HG02973 (cell line): ENCODE results near the gene COPS7A.

ENCODE experiments used
- ATAC-seq: cut with Tn5 transposase; IDR thresholded peaks from one replicate; pipeline ENCODE4 v1.9.1; 2021; ENCODE audit warnings: moderate library complexity; ENCODE audit not compliant: unreplicated experiment

Gene COPS7A

DNA sequence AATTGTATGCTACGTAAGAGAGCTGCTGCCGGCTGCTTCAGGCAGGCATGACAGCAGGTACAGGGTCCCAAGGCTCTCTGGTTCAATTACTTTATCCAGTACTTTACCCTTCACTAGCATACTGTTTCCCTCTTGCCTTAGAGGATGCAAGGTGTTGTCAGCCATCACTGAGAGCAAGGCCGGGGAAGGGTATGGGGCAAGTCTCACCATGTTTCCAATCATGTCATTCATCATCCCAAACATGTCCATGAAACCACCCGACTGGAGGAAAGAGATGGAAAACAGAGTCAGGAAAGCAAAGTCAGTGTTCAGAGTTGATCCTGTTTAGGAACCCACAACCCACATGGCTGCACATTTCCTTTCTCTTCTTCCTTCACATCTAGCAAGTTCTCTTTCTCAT is 26.7 kb downstream of the COPS7A start:
- no peak for ATAC-seq

DNA sequence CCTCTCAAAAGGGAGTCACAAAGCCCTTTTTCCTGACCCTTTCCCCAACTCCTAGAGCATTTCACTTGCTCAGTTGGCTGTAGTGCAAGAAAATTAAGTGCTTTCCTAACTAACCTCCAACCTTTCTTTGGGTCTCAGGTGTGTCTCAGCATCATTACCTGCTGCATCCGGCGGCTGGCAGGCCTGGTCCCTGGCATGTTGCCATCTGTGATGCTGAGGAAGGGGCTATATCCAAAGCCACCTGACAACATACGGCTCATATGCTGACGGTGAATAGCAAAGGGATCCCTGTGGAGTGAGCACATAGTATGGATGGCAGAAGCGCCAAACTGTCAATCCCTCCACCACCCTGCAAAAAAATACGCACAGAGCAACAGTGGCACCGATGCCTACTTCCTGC is 27.9 kb downstream of the COPS7A start:
- ATAC-seq, result no peak

DNA sequence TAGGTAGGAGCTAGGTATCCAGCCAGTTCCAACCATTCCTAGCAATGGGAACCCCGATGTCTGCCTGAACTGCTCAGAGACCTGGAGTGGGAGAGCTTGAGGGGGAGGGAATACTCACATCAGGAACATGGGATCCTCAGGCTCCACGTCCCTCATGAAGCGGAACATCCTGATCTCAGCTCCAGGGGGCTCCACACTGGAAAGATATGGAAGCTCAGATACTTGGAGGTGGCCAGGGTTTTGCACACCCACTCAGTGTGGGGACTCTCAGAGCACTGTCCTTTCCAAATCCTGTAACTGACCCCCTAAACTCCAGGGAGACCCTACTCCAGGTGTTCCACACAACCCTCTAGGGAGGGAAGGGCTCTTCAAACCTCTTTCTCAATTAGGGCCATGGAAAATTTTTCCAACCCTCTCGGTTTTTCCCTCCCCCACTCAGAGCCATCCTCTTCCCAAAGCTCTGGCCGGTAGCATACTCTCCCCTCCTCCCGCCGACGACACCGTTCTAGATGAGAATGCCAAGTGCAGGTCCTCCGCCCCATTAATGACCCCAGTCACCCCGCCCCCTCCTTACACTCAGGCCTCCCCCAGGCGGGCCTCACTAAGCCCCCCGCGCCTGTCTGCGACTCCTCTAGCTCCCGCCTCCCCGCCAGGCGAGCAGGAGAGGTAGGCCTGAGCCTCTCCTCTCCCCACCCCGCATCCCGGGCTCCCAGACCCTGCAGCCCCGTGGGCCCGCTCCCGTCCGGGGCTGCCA is 28.5 kb downstream of the COPS7A start:
- ATAC-seq, result no peak

DNA sequence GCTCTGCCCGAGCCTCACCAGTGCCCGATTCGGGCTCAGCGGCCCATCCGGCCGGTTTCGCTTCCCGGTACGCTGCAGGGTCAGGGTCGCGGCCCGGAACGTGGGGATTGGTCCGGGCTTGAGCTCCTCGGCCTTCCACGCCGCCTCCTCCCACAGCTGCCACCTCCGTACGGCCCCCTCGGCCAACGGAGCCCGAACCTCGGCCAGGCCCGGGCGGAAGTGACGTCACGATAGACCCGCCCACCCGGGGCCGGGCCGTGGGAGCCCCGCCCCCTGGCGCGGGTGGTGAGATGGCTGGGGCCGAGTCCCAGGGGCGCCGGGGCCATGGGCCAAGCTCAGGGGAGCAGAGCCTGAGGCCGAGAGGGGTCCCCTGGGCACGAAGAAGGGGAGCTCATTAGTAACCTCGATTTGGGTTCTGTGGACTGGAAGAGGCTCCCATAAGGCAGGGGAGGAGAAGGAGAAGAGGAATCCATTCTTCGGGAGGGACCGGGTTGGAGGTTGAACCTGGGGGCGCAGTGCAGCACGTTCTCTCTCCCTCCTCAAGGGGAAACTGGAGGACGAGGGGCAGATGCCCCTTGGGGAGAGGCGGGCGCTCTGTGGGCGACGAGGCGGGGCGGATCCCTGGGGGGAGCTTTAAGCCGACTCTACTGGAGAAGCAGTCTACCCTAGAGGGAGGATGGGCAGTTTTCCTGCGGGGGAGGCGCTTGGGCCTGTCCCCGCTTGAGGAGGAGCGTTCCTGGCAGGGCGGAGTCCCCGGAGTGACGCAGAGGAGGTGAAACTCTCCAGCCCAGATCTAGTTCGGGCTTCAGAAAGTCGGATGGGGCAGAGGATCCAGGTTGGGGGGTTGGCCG is 29.3 kb downstream of the COPS7A start, which contains the start of gene MLF2:
TSS of gene MLF2 (minus strand) at position 221 of the 851 bp plus-strand sequence. CDS start 807 bp downstream, outside the sequence.
- ATAC-seq, result peak; percentile 85

DNA sequence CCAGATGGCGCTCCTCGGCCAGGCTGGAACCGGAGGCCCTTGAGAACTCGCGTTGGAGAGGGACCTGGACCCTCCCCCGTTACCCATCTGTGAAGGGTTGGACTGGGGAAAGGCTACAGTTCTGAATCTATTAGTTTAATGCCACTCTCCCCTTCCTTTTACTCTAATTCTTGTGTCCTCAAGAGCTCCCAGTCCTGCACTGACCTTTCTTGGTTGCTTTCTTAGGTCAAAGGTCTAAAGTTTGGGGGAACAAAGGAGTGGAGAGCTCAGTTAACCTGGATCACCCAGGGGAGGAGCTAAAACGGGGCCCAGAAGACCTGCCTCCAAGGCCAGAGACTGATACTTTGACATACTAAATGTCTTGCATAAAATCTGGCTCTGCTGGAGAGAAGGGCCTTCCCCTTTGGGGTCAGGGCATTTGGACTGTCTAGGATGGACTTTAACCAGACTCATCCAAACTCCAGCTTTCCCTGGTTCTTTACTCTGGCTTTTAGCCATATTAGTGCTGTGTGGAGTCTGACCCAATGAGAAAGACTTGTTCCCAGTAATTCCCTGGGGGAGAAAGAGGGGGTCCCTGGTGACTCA is 30.0 kb downstream of the COPS7A start:
- no peak for ATAC-seq

DNA sequence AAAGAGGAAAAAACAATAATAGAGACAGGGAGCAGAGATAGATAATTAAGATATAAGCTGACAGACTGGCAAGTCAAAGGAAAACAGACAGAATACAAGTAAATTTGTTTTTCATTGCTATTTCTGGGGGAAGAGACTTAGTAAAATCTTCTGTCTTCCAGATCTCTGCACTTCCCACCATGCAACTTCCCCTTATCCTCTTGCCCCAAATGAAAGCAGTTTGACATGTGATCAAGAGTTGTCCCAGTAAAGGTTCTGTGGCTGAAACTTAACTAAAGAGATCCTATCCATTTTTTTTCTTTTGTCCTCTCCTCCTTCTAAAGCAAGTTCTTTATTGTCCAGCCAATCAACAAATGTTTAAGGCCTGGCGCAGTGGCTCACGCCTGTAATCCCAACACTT is 30.6 kb downstream of the COPS7A start:
- no peak for ATAC-seq

DNA sequence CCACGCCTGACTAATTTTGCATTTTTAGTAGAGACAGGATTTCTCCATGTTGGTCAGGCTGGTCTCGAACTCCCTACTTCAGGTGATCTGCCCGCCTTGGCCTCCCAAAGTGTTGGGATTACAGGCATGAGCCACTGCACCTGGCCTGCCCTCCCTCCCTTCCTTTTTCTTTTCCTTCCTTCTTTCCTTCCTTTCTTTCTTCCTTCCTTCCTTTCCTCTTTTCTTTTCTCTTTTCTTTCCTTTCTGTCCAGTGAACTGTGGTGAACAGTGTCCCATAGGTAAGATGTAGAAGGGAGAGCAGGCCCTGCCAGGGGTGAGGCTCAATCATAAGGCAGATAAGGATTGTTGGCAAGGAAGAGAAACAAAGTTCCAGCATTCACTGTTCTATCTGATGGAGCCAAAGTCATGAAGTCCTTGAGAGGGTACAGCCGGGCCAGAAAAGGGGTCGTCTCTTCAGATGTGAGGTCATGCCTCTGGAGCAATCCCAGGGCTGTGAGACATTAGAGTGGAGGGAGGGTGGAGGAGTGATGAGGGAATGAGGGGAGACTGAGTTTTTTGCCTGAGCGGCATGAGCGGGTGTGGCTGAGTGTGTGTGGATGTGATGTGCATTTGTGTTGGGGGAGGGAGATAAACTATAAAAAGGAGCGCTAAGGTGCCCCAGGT is 33.3 kb downstream of the COPS7A start:
- no peak for ATAC-seq

DNA sequence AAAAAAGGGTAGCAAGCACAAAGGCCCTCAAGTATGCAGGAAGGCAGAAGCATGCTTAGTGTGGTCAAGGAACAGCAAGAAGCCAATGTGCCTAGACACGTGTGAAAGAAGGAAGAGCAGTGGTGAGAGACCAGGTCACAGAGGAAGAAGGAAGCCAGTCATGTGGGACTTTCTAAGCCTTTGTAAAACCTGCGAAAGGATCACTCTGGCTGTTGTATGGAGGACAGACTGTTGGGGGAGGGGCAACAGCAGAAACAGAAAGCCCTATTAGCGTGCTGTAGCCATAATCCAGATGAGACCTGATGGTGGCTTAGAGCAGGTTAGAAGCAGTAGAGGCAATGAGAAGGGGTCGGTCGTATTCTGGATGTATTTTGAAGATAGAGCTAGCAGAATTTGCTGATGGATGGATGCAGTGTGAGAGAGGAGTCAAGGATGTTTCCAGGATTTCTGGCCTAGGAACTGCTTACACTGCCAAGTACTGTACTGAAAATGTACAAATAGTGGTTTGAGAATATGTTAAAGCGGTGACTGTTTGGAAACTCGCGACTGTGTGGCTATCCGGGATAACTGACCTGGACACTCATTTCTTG is 34.8 kb downstream of the COPS7A start:
- no peak for ATAC-seq

DNA sequence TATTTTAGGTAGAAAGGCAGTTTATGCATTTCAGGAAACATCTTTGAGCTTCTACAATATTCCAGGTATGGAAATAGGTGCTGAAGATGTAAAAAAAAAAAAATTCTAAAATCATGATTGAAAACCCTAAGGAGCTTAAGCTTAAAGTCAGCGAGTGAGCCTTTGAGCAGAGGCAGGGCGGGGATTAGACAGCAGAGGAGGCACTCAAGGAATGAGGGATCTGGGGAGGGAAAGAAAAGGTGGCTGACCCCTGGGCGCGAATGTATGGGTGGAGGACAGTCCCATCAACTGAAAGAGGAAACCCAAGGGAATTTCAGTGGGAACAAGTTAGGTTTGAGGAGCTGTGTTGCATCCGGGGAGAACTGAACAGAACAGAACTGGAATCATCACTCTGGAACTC is 35.9 kb downstream of the COPS7A start:
- no peak for ATAC-seq

DNA sequence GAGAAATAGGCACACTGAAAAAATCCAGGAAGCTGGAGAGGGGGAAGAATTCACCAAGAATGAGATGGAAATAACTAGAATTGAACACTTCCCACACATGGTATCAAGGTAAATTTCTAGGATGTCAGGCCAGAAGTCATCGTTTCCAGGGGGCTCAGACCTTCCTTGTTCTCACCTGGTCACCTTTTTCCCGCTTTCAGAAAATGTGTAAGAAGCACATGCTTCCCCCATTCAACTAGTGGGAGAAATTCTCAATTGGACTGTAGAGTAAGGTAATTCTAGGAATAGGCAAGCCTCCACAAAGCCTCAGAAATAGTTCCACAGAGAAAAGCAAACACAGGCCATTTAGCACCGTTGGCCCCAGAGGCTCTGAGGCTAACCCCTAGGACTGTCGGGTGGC is 39.5 kb downstream of the COPS7A start:
- no peak for ATAC-seq

DNA sequence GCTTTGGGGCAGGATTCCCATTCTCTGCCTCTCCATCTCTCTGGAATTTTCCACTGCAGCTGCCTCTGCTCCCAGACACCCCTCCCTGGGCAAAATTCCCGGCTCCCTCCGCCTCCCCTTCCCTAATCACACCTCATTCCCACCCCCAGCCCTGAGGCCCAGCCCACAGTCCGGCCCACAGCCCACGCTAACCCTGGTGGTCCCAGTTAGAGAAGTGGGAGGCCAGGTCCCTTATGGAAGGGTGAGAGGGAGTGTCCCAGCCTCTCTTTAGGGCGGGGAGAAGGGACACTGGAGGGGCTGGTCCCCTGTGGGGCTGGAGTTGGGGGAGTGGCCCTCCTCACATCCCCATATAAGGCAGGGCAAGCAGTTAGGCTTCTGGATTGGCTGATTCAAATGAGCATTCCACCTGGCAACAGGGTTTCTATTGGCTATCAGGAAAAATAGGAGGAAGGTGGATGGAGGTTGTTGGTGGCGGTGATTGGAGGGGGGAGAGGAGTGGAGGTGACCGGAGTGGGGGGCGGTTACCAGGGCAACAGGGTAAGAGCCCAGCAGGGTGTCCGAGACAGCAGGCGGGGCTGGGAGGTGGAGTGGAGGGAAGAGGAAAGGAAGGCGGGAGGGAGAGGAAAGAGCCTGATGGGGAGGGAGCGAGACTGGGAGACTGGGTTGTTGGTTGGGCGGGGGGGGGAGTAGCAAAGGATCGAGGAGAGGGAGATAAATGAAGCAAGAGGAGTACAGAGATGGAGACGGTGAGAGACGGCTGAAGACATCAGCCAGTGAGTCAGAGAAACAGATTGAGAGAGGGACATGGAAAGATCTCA is 40.4 kb downstream of the COPS7A start:
- ATAC-seq, result peak; percentile 66

DNA sequence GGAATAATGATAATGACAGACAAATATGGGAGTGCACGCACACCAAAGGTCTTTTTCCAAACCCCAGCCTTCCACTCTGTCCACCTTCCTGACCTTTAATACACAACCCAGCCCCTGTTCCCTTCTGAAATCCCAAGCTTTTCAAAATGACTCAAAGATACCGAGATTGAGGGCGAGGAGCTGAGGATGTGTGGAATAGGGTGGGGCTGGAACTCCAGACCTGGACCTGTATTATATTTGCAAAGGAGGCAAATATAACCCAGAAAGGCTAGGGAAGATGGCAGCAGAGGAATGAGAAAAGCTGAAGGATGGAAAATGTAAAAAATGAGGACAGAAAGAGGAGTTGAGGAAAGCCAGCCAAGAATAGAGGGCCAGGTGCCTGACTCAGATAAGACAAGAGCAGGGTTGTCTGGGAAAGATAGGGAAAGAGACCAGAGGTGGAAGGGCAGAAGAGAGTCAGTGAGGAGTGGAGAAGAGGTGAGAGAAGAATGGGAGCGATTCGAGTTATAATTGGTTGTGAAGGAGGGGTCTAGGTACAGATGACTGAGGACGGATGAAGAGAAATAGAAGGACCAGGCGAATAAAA is 41.3 kb downstream of the COPS7A start:
- no peak for ATAC-seq

DNA sequence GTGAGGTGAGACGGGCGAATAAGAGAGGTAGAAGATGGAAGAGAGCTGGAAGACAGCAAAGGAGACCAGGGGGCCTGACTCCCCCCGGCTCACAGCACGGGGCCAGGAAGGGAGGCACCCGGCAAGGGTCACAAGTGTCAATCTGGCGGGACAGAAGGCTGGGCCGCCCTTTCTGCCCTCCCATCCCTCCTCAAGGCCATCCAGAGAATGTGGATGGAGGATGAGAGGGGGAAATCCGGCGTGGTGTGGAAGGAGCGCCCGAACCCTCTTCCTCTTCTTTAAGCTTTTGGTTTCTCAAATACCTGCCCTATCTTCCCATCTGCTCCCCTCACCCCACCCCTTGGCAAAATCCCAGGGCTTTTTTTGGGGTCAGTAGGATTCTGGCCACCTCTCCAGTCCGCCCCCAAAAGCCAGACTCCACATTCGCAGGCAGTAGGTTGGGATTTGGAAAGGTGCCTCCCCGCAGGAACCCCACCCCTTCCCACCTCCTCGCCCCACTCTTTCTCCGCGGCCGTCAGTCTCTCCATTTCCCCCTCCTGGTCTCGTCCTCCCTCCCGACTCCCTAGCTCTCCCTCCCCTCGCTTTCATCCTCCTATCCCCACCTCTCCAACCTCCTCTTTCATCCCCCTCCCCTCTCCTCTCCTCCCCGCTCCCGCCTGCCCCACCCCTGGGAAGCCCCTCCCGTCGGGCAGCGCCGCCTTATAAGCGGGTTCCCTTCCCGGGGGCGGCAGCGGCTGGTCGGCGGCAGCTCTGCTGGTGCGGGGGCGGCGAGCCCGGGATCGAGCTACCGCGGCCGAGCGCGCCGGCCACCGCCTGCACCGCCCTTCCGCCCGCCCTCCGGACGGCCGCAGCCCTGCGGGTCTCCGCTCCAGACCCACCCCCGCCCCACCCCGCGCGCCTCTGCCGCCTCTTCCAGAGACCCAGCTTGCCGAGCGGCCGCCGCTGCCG is 42.1 kb downstream of the COPS7A start, which contains the start of gene PTMS:
TSS of gene PTMS (plus strand) at position 730 of the 948 bp plus-strand sequence. CDS start 343 bp downstream, outside the sequence.
- ATAC-seq, result peak; percentile 4

DNA sequence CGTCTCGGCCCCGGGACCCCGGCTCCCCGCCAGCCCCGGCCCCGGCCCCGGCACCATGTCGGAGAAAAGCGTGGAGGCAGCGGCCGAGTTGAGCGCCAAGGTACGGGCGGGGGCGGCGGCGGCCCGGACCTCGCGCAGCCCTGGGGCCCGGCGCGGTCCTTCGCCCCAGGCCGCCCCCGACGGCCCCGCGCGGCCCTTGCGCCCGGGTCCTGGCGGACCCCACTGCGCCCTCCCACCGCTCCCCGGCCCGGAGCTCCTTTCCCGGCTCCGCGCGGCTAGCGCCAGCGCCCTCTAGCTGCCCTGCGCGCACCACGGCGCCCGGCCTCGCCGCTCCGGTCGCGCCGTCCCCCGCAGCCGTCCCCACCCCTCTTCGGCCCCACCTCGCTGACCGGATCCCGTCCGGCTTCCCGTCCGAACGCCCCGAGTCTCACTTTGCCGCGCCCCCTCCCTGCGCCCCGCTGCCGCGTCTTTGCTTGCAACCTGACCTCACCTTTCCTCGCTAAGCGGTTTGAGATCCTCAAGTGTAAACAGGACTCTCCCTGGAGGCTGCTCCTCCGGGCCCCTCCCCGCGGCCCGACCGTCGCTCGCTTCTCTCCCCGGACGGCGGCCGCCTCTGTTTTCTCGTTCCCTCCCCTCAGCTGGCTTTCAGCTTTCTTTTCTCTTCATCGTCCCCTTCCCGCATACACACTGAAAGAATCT is 43.0 kb downstream of the COPS7A start:
- ATAC-seq, result peak; percentile 36

DNA sequence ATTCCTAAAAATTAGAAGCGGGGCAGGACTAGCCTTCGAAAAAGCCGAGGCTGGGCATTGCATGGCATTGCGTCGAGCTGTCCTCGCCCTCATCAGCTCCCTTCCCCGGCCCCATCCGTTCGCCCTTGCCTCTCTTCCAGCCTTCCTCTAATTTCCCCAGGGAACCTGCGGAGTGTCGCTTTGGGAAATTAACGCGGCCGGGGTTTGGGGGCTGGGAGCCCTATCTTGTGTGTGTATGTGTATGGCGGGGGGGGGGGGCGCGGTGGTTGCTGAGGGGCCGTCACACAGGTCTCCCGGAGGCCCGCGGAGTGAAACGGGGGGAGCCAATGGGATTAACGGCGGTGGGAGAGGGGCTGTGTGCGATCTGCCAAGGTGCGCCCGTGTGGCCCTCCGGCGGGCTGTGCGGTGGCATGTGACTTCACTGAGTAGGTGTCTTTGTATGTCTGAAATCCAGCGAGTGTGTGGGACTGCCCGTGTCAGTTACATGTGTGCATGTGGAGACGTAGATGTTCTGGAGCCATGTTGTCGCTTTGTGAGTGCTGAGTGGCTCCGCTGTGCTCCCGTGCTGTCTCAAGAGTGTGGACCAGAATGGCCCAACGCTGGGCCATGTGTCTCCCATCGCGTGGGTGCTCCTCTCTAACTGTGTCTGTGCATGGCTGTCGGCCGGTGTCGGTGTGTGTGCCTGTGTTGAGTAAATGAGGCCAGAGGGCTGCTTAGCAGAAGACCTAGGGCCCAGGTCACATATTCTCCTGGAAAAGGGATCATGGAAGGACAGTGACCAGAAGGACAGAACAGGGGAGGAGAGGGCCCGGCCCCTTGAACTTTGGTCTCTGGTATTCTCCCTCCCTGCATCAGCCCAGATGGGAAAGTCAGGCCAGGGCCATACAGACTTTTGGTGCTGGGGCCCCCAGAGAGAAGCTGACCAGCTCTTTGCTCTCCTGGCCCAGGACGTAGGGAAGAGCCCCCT is 43.8 kb downstream of the COPS7A start:
- ATAC-seq, result no peak

DNA sequence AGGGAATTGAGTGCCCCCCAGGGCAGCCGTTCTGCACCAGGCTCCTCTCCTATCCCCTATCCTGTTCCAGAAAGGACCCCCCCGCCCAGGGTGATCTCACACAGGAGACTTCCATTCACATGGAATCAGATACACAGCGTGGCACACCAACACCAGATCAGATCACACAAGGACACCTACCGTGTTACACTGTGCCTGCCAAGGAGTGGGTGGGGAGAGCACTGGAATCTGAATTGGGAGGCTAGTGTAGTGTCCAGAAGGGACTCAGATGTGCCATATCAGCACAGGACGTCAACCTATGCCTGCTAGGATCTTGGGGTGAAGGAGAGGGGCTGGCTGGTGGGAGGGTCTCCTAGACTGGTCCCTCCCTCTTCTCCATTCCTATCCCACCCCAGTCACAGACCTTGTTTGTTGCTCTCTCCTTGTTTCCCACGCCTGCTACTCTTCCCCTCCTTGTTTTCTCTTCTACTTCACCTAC is 44.6 kb downstream of the COPS7A start:
- ATAC-seq, result no peak
